ENCODE results near the gene ZNF683. TPM values are rescaled to one million over a fixed set of nuclear protein-coding genes. Genes with fewer than 3 reads are reported as not detected.

Gene ZNF683
- total and polyA plus RNA-seq, 2 of the 4 experiments (the other 2 are of a cell fraction): not detected

- ATAC-seq (ENCODE audit: low read depth) (no peak), DNase-seq (no peak)
- H4K91ac ChIP-seq (ENCODE audit: insufficient read depth, low read depth, low read length): no peak overlapping the region
- peaks cover 78% of the 10 kb centered on the region for H3K27me3 ChIP-seq (ENCODE audit: control insufficient read depth, insufficient read depth, low read length)
- no peak overlapping the region for H2BK20ac ChIP-seq (ENCODE audit: low read depth, low read length)
- no peaks in the 10 kb centered on the region; the same call in 1 of the 2 replicates for H3K4me1 ChIP-seq (ENCODE audit: control insufficient read depth, insufficient read depth, low read length)
- no peak for TF ChIP-seq SMC3 (IDR thresholded peaks at IDR 0.05; ENCODE audit: low read depth, low read length)
- no peak for TF ChIP-seq RCOR1 (IDR thresholded peaks at IDR 0.05; ENCODE audit: insufficient replicate concordance, low read length)
- no peak overlapping the region for H2BK15ac ChIP-seq (ENCODE audit: low read depth, low read length)
- CTCF ChIA-PET: no interaction called here
- H3K36me3 ChIP-seq (ENCODE audit: control insufficient read depth, insufficient read depth, low read length): no peaks in the 10 kb centered on the region
- H4K20me1 ChIP-seq (ENCODE audit: insufficient read depth, low read length): no peaks in the 10 kb centered on the region
- no peak overlapping the region for H2AK5ac ChIP-seq (ENCODE audit: low read depth, low read length)
- no peak overlapping the region for H3K56ac ChIP-seq (ENCODE audit: extremely low read depth, insufficient read depth, low read length)
- H2BK5ac ChIP-seq (ENCODE audit: low read depth, low read length, poor library complexity, severe bottlenecking): no peak overlapping the region
- no peak overlapping the region for H3K4me2 ChIP-seq (ENCODE audit: low read depth, low read length)
- no peak overlapping the region for H3K4ac ChIP-seq (ENCODE audit: low read depth, low read length)
- WGBS, 2 experiments (ENCODE audit: extremely low coverage in 2 of 2, insufficient read length in 1 of 2): 50% methylated on average over 1 of the region's 10 CpGs; no CpG with 5 or more reads in 1 of the 2 experiments
- no peak overlapping the region for H4K5ac ChIP-seq (ENCODE audit: low read depth, low read length)
- in situ Hi-C loops (cut with MboI; ENCODE audit: low sequenced_read_pairs) (no loop called here), intact Hi-C loops (cut with micrococcal nuclease) (no loop called here), dilution Hi-C loops (cut with HindIII; ENCODE audit: low sequenced_read_pairs, unreplicated experiment) (no loop called here)
- H3K14ac ChIP-seq (replicated peaks; ENCODE audit: low read depth, low read length): no peak overlapping the region
- BruUV-seq (replicated peaks): no TSS peak
- no peak overlapping the region for H3K4me3 ChIP-seq (ENCODE audit: insufficient read depth, low read depth, low read length)
- no peak overlapping the region for H4K8ac ChIP-seq (ENCODE audit: low read depth in 2 of 2, low read length in 2 of 2)
- no peak overlapping the region for H2AFZ ChIP-seq (replicated peaks; ENCODE audit: low read length, poor library complexity)
- peaks cover 2% of the 10 kb centered on the region; the same call in 1 of the 2 replicates for H3K9me1 ChIP-seq (ENCODE audit: insufficient read depth, low read length)
- H3K18ac ChIP-seq (ENCODE audit: low read depth, low read length): no peak overlapping the region
- H3K27ac ChIP-seq (ENCODE audit: insufficient read depth, low read length): no peak overlapping the region
- no peaks in the 10 kb centered on the region for H3K9me3 ChIP-seq (ENCODE audit: control insufficient read depth, insufficient read depth, low read length)
- no peak overlapping the region for H2AK9ac ChIP-seq (replicated peaks; ENCODE audit: low read depth, low read length, poor library complexity)
- no peak overlapping the region for H2BK120ac ChIP-seq (ENCODE audit: low read depth, low read length)
- POLR2A ChIA-PET (ENCODE audit: unreplicated experiment): no interaction called here
- no peak overlapping the region for H3K9ac ChIP-seq (ENCODE audit: low read depth, low read length)
- no peak overlapping the region for H3K23ac ChIP-seq (ENCODE audit: low read depth, low read length)
- no peaks in the 10 kb centered on the region for H3K79me1 ChIP-seq (ENCODE audit: low read depth in 1 of 2, low read length in 2 of 2)
Observed at GRCh38 chr1:26357121-26357602, 15.4 kb downstream of the ZNF683 start.
